Measurements from ENCODE around the gene ZNF398. TPM values are rescaled to one million over a fixed set of nuclear protein-coding genes. Genes with fewer than 3 reads are reported as not detected.

The ZNF398 gene
- total RNA-seq, 2 donors from 2014 or later, result 11.2 to 22.4 TPM

GRCh38 chr7:149184274-149184673 is 37.0 kb downstream of the ZNF398 start:
- H3K9me3 ChIP-seq, result no peaks in the 10 kb centered on the region
- no peaks in the 10 kb centered on the region for H3K4me1 ChIP-seq
- TF ChIP-seq CTCF (IDR thresholded peaks at IDR 0.05) (no peak), POLR2A (IDR thresholded peaks at IDR 0.05) (no peak)
- H3K27ac ChIP-seq, result no peak overlapping the region
- no peak overlapping the region for H3K4me3 ChIP-seq
- no peaks in the 10 kb centered on the region for H3K27me3 ChIP-seq
- no peak for DNase-seq
- WGBS, 2 donors, result 87% methylated on average over 6 of the region's 6 CpGs
- no peak for ATAC-seq
- peaks cover 2 to 5% of the 10 kb centered on the region in 2 donors for H3K36me3 ChIP-seq (replicated peaks in 1 of 2; ENCODE audit: insufficient read depth in 1 of 2, low read depth in 2 of 2)
- intact Hi-C loops (cut with DNase I), result no loop called here

GRCh38 chr7:149188213-149188612 is 41.0 kb downstream of the ZNF398 start:
- no peak for TF ChIP-seq CTCF (IDR thresholded peaks at IDR 0.05)
- no peak for TF ChIP-seq POLR2A (IDR thresholded peaks at IDR 0.05)
- DNase-seq, result no peak
- Histone ChIP-seq H3K4me1 (no peaks in the 10 kb centered on the region), H3K27ac (no peak overlapping the region), H3K9me3 (no peaks in the 10 kb centered on the region), H3K27me3 (no peaks in the 10 kb centered on the region), H3K4me3 (no peak overlapping the region), H3K36me3 (replicated peaks in 1 of 2; ENCODE audit: insufficient read depth in 1 of 2, low read depth in 2 of 2) (no peaks in the 10 kb centered on the region)
- 66 to 69% methylated on average over 2 of the region's 2 CpGs for WGBS, 2 donors
- intact Hi-C loops (cut with DNase I), result no loop called here
- no peak for ATAC-seq

- no peak for TF ChIP-seq CTCF (IDR thresholded peaks at IDR 0.05)
- TF ChIP-seq POLR2A (IDR thresholded peaks at IDR 0.05), result no peak
- Histone ChIP-seq H3K4me1 (no peaks in the 10 kb centered on the region), H3K36me3 (replicated peaks in 1 of 2; ENCODE audit: insufficient read depth in 1 of 2, low read depth in 2 of 2) (no peaks in the 10 kb centered on the region), H3K9me3 (no peaks in the 10 kb centered on the region), H3K4me3 (no peak overlapping the region), H3K27ac (no peak overlapping the region), H3K27me3 (no peaks in the 10 kb centered on the region)
- intact Hi-C loops (cut with DNase I), result no loop called here
- DNase-seq (no peak), ATAC-seq (no peak)
- WGBS, 2 donors, result 53 to 63% methylated on average over 12 of the region's 12 CpGs
These were observed 41.5 kb downstream of the ZNF398 start for GRCh38 chr7:149188637-149189259.

GRCh38 chr7:149191851-149192250 is 44.6 kb downstream of the ZNF398 start:
- 44 to 63% methylated on average over 4 to 5 of the region's 5 CpGs for WGBS, 2 donors
- no peaks in the 10 kb centered on the region for H3K27me3 ChIP-seq
- no peaks in the 10 kb centered on the region for H3K36me3 ChIP-seq (replicated peaks in 1 of 2; ENCODE audit: insufficient read depth in 1 of 2, low read depth in 2 of 2)
- TF ChIP-seq CTCF (IDR thresholded peaks at IDR 0.05) (no peak), POLR2A (IDR thresholded peaks at IDR 0.05) (no peak)
- intact Hi-C loops (cut with DNase I), result no loop called here
- H3K27ac ChIP-seq, result no peak overlapping the region
- H3K4me1 ChIP-seq, result peaks cover 14% of the 10 kb centered on the region
- ATAC-seq (no peak), DNase-seq (no peak)
- no peaks in the 10 kb centered on the region for H3K9me3 ChIP-seq
- no peak overlapping the region for H3K4me3 ChIP-seq

- no peak for TF ChIP-seq POLR2A (IDR thresholded peaks at IDR 0.05)
- no peak for TF ChIP-seq CTCF (IDR thresholded peaks at IDR 0.05)
- intact Hi-C loops (cut with DNase I), result no loop called here
- 67 to 69% methylated on average over 2 to 4 of the region's 4 CpGs for WGBS, 2 donors
- DNase-seq, result no peak
- H3K36me3 ChIP-seq (replicated peaks in 1 of 2; ENCODE audit: insufficient read depth in 1 of 2, low read depth in 2 of 2), result peaks cover 5 to 12% of the 10 kb centered on the region in 2 donors
- no peaks in the 10 kb centered on the region for H3K27me3 ChIP-seq
- peak overlapping the region in 1 of 2 donors; percentile 88 for H3K4me3 ChIP-seq
- no peak for ATAC-seq
- H3K27ac ChIP-seq, result peak overlapping the region in 3 of 4 donors; percentile 86 to 94 (median 91)
- no peaks in the 10 kb centered on the region for H3K9me3 ChIP-seq
- H3K4me1 ChIP-seq, result peaks cover 24% of the 10 kb centered on the region
These were observed 47.5 kb downstream of the ZNF398 start for GRCh38 chr7:149194799-149195179.

Data from body of pancreas (tissue), 4 donors.